ENCODE data around the gene TYMP. TPM values are rescaled to one million over a fixed set of nuclear protein-coding genes. Genes with fewer than 3 reads are reported as not detected.

TYMP gene
- total and polyA plus RNA-seq, 2 experiments from 2014 or later = 7.8 to 10.0 TPM

DNA sequence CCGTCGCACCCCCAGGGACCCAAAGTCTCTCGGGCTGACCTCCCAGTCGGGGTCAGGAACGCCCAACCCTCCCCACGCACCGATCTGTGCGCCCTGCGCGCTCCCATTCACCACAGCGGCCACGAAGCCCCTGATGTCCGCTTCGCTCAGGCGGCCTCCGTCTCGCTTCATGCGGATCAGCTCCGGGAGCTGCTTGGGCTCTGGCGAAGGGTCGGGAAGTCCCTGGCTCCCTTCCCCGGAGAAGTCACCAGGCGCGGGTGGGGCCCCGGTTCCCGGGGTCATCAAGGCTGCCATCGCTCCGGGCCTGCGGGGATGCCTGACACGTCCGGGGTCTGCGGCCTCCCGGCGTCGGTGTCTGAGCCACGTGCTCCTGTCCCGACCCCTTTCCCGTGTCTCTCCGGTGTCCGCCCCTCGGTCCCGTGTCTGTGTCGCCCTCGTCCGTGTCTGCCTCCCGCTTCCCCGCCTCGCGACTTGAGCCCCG lies 356 bp downstream of the TYMP start:
- Histone ChIP-seq H3K36me3 (no peaks in the 10 kb centered on the region), H3K27ac (no peak overlapping the region), H3K4me1 (ENCODE audit: low read depth) (peaks cover 20% of the 10 kb centered on the region), H3K27me3 (peaks cover 27% of the 10 kb centered on the region), H3K9me3 (ENCODE audit: low read depth) (no peaks in the 10 kb centered on the region), H3K4me3 (no peak overlapping the region)
- no peak for DNase-seq (ENCODE audit: low read depth in 1 of 2, low spot score in 1 of 2)
- TF ChIP-seq, protein P1, sequence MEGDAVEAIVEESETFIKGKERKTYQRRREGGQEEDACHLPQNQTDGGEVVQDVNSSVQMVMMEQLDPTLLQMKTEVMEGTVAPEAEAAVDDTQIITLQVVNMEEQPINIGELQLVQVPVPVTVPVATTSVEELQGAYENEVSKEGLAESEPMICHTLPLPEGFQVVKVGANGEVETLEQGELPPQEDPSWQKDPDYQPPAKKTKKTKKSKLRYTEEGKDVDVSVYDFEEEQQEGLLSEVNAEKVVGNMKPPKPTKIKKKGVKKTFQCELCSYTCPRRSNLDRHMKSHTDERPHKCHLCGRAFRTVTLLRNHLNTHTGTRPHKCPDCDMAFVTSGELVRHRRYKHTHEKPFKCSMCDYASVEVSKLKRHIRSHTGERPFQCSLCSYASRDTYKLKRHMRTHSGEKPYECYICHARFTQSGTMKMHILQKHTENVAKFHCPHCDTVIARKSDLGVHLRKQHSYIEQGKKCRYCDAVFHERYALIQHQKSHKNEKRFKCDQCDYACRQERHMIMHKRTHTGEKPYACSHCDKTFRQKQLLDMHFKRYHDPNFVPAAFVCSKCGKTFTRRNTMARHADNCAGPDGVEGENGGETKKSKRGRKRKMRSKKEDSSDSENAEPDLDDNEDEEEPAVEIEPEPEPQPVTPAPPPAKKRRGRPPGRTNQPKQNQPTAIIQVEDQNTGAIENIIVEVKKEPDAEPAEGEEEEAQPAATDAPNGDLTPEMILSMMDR (IDR thresholded peaks at IDR 0.05; ENCODE audit: low read depth, low read length) = no peak

DNA sequence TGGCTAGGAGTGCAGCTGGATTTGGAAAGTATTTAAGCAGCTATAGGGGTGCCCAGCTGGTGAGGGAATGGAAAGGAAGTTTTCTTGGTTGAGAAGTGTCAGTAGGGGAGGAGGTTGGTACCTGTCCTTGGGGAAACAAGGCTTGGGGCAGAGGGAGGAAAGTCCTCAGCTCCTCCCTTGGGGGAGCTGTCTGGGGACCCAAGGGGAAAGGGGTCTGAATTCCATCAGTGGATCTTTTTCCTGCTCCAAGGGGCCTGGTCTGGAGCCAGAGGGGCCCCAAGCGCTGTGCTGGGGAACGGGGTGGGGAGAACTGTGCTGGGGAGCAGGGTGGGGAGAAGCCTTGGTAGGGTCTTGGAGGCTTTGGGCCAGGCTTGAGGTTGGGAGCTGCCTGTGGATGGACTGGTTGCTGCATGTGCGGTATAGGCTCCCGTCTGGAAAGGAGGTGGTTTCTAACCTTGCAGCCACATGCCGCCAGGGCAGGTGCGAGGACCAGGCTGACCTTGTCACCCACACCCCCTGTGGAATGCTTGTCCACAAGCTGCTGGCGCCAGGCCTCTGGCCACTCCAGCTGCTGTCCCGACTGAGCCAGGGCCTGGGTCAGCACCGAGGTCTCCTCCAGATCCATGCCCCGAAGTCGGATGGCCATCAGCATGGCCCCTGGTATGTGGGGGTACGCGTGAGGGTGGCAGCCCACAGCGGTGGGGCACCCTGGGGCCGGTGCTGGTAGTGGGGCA lies 963 bp downstream of the TYMP start:
- DNase-seq (ENCODE audit: low read depth in 1 of 2, low spot score in 1 of 2) = no peak
- TF ChIP-seq, protein P1 (IDR thresholded peaks at IDR 0.05; ENCODE audit: low read depth, low read length) = no peak

DNA sequence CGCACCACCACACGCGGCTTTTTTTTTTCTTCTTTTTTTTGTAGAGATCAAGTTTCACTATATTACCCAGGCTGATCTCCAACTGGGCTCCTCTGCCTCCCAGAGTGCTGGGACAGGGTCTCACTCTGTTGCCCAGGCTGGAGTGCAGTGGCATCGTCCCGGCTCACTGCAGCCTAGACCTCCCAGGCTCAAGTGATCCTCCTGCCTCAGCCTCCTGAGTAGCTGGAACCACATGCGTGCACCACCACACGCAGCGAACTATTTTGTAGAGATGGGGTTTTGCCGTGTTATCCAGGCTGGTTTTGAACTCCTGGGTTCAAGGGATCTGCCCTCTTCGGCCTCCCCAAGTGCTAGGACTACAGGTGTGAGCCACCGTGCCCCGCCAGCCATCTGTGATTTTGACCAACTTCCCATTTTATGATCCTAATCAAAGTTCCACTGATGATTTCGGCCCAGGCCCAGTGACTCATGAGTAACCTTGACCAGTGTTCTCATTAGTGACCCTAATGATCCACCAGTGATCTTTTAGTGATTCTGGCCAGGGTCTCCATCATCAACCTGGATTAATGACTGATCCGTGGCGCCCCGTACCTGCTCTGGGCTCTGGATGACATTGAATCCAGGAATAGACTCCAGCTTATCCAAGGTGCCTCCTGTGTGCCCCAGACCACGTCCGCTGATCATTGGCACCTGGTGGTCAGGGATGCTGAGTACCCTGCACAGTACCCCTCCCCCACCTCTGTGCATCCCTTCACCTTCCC lies 1.7 kb downstream of the TYMP start:
- Histone ChIP-seq H3K36me3 (peaks cover under 1% of the 10 kb centered on the region), H3K4me1 (ENCODE audit: low read depth) (peaks cover 14% of the 10 kb centered on the region), H3K27ac (no peak overlapping the region), H3K27me3 (peaks cover 27% of the 10 kb centered on the region), H3K9me3 (ENCODE audit: low read depth) (no peaks in the 10 kb centered on the region), H3K4me3 (no peak overlapping the region)
- TF ChIP-seq, protein P1 (IDR thresholded peaks at IDR 0.05; ENCODE audit: low read depth, low read length) = no peak
- no peak for DNase-seq (ENCODE audit: low read depth in 1 of 2, low spot score in 1 of 2)

More for the DNA sequence above, 963 bp downstream of the TYMP start:
- Histone ChIP-seq H3K4me3 (no peak overlapping the region), H3K27ac (no peak overlapping the region), H3K9me3 (ENCODE audit: low read depth) (no peaks in the 10 kb centered on the region), H3K4me1 (ENCODE audit: low read depth) (peaks cover 19% of the 10 kb centered on the region), H3K36me3 (no peaks in the 10 kb centered on the region), H3K27me3 (peaks cover 27% of the 10 kb centered on the region)

DNA sequence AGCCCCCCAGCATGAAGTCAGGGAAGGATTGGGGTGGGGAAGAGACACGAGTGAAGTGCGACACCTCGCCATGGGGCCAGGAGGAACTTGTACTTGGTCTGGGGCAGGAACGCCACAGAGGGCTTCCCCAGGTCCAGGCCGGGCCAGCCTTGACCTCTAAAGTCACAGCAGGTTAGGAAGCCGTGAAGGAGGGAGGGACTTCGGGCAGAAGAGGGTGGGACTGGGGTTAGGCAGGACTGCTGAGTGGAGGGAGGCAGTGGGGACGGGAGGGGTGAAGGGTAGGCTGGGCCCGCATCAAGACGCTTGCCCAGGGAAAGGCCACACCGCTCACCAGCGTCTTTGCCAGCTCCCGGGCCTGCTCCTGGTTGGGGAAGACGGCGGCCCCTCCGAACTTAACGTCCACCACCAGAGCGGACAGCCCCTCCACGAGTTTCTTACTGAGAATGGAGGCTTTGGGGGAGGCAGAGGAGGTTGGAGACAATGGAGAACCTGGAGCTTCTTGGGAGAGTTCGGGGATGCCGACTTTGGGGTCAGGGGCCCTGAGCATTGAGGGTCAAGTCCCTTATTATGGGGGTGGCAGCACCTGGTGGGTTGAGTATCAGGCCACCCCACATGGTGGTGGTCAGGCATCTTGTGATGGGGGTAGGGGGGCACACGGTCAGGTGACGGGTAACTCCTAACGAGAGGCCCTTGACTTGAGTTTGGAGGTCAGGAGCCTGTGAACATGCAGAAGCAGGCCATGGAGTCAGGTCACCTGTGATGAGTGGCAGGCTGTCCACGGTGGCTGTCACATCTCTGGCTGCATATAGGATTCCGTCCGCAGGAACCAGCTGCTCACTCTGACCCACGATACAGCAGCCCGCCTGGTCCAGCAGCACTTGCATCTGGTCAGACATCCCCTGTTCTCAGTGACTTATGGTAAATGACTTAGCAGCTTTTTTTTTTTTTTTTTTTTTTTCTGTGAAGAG lies 2.7 kb downstream of the TYMP start:
- peaks cover 10% of the 10 kb centered on the region for H3K4me1 ChIP-seq (ENCODE audit: low read depth)
- H3K4me3 ChIP-seq = peak overlapping the region; percentile 63
- H3K9me3 ChIP-seq (ENCODE audit: low read depth) = no peaks in the 10 kb centered on the region
- peak overlapping the region; percentile 80 for H3K27ac ChIP-seq
- peak; percentile 54 to 67 for DNase-seq (ENCODE audit: low read depth in 1 of 2, low spot score in 1 of 2)
- TF ChIP-seq, protein P1 (IDR thresholded peaks at IDR 0.05; ENCODE audit: low read depth, low read length) = no peak
- H3K36me3 ChIP-seq = peaks cover 7% of the 10 kb centered on the region
- peaks cover 27% of the 10 kb centered on the region for H3K27me3 ChIP-seq
